Prostate gland (tissue), 2 donors: ENCODE results near the gene MT1A. TPM values are rescaled to one million over a fixed set of nuclear protein-coding genes. Genes with fewer than 3 reads are reported as not detected.

Experiments used
- DNase-seq: peaks from one replicate; pipeline ENCODE4 v3.0.0-alpha.2; 2019; ENCODE audit warnings: low spot score
- H3K27ac ChIP-seq, 2 donors: fragments of 200-600 bp; sonication (generic); 2 replicates each; pipeline ENCODE4 v1.5.1; 2017 to 2019
- H3K27me3 ChIP-seq: fragments of 200-600 bp; sonication (generic); replicated peaks from 2 replicates; pipeline ENCODE4 v1.5.1; 2019; ENCODE audit not compliant: insufficient read depth
- H3K36me3 ChIP-seq, 2 donors: fragments of 200-600 bp; sonication (generic); 1 replicate in 1 of 2; 2 replicates in 1 of 2; pipeline versions ENCODE4 v1.5.1 to v1.8.1; 2017 to 2019
- H3K4me1 ChIP-seq: fragments of 200-600 bp; sonication (generic); replicated peaks from 2 replicates; pipeline ENCODE4 v1.5.1; 2019
- H3K4me3 ChIP-seq, 2 donors: fragments of 200-600 bp; sonication (generic); 2 replicates each; pipeline ENCODE4 v1.5.1; 2017 to 2019
- H3K9me3 ChIP-seq: fragments of 200-600 bp; sonication (generic); 2 replicates; pipeline ENCODE4 v1.5.1; 2017
- POLR2A ChIP-seq: fragments of 450-650 bp; IDR thresholded peaks from one replicate; pipeline ENCODE4 v1.6.1; 2016; ENCODE audit warnings: antibody characterized with exemption, mild to moderate bottlenecking
- POLR2AphosphoS5 ChIP-seq: sonication (generic); formaldehyde crosslinking; IDR thresholded peaks from one replicate; pipeline ENCODE4 v1.6.1; 2017; ENCODE audit warnings: antibody characterized with exemption
- WGBS: methylation state at CpG from one replicate; pipeline ENCODE4 v1.1.5; 2018; 5-methylcytosine and 5-hydroxymethylcytosine counted together
- intact Hi-C: fragments of 100-400 bp; cut with DNase I; formaldehyde crosslinking; loops from one replicate; pipeline ENCODE4 v1.14.2; 2022
- total RNA-seq, 2 donors: library from RNA; depleted of rRNA; stranded (reverse); fragments of >200 nt; gene quantifications; one replicate each; pipeline ENCODE4 v1.1.0, GENCODE V29; 2016
- TF ChIP-seq, protein P1 (sequence below), 4 experiments: fragments of 200-600 bp in 2 of 4; fragments of 450-650 bp in 2 of 4; sonication (generic) in 2 of 4; IDR thresholded peaks; 1 replicate in 3 of 4; 2 replicates in 1 of 4; pipeline ENCODE4 v1.5.1; 2016 to 2019; ENCODE audit warnings: antibody characterized with exemption in 4 of 4, mild to moderate bottlenecking in 2 of 4, moderate library complexity in 2 of 4

Gene MT1A
- total RNA-seq, 2 donors from 2014 or later, result 6.9 TPM; not detected in 1

DNA sequence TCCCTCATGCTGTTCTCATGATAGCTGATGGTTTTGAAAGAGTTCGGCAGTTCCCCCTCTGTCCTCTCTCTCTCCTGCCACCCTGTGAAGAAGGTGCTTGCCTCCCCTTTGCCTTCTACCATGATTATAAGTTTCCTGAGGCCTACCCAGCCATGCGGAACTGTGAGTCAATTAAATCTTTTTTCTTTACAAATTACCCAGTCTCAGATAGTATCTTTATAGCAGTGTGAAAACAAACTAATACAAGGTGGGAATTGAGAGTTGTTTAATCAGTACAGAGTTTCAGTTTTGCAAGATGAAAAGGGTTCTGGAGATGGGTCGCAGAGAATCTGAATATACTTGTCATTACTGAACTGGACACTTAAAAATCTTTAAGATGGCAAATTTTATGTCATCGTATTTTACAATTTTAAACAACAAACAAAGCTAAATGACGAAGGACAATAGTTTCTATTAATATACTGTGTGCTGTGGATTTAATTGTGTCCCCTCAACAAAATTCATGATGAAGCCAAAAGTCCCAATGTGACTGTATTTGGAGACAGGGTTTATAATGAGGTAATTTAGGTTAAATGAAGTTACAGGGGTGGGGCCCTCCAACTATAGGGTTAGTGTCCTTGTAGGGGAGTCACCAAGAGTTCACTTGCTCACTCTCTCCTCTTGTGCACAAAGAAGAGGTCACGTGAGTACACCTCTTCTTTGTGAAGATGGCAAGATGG lies 44.7 kb upstream of the MT1A start:
- intact Hi-C loops, result no loop called here
- H3K4me3 ChIP-seq, result no peak overlapping the region
- DNase-seq, result no peak
- H3K9me3 ChIP-seq, result no peaks in the 10 kb centered on the region
- H3K27me3 ChIP-seq, result no peaks in the 10 kb centered on the region
- no peak overlapping the region for H3K27ac ChIP-seq
- 68% methylated on average over 6 of the region's 6 CpGs for WGBS
- no peak for TF ChIP-seq POLR2A
- TF ChIP-seq, protein P1, sequence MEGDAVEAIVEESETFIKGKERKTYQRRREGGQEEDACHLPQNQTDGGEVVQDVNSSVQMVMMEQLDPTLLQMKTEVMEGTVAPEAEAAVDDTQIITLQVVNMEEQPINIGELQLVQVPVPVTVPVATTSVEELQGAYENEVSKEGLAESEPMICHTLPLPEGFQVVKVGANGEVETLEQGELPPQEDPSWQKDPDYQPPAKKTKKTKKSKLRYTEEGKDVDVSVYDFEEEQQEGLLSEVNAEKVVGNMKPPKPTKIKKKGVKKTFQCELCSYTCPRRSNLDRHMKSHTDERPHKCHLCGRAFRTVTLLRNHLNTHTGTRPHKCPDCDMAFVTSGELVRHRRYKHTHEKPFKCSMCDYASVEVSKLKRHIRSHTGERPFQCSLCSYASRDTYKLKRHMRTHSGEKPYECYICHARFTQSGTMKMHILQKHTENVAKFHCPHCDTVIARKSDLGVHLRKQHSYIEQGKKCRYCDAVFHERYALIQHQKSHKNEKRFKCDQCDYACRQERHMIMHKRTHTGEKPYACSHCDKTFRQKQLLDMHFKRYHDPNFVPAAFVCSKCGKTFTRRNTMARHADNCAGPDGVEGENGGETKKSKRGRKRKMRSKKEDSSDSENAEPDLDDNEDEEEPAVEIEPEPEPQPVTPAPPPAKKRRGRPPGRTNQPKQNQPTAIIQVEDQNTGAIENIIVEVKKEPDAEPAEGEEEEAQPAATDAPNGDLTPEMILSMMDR (IDR thresholded peaks at IDR 0.05), result no peak
- no peak for TF ChIP-seq POLR2AphosphoS5
- H3K36me3 ChIP-seq, result no peaks in the 10 kb centered on the region
- H3K4me1 ChIP-seq, result no peaks in the 10 kb centered on the region

DNA sequence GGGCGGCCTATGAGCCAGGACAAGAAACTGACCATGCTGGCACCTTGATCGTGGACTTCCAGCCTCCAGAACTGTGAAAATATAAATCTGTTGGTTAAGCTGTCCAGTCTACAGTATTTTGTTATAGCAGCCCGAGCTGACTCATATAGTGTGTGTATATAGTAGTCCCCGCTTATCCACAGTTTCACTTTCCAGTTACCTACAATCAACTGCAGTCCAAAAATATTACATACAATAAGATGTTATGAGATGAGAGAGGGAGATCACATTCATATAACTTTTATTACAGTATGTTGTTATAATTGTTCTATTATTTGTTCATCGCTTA lies 44.2 kb upstream of the MT1A start:
- no peak for DNase-seq
- intact Hi-C loops, result no loop called here
- TF ChIP-seq POLR2AphosphoS5 (no peak), POLR2A (no peak)
- TF ChIP-seq, protein P1 (IDR thresholded peaks at IDR 0.05), result no peak
- H3K4me1 ChIP-seq, result no peaks in the 10 kb centered on the region
- H3K4me3 ChIP-seq, result no peak overlapping the region
- H3K27me3 ChIP-seq, result no peaks in the 10 kb centered on the region
- H3K9me3 ChIP-seq, result no peaks in the 10 kb centered on the region
- H3K36me3 ChIP-seq, result no peaks in the 10 kb centered on the region
- no peak overlapping the region for H3K27ac ChIP-seq
- 98% methylated on average over 5 of the region's 5 CpGs for WGBS

DNA sequence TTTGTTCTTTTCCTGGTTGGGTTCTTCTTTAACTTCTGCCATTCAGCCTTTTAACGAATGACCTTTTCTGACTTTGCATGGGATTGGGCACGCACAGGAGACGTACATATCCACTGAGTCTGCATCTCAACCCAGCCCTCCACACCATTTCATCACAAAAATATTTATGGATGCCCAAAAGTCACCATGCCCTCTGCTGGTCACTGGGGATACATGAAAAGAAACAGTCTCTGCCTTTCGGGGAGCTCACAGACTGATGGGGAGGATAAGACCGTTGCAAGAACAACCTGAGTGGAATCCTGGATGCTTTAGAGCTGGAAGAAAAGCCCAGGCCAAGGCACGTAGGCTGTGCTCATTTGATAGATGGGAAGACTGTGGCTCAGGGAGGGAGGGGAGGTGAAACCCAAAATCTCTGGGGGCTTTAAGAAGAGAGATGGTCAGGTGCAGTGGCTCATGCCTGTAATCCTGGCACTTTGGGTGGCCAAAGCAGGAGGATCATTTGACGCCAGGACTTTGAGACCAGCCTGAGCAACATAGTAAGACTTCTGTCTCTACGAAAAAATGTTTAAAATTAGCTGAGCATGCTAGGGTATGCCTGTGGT lies 38.0 kb upstream of the MT1A start:
- Histone ChIP-seq H3K27ac (no peak overlapping the region), H3K4me1 (no peaks in the 10 kb centered on the region), H3K9me3 (no peaks in the 10 kb centered on the region), H3K4me3 (no peak overlapping the region), H3K27me3 (no peaks in the 10 kb centered on the region), H3K36me3 (no peaks in the 10 kb centered on the region)
- peak; percentile 47 for DNase-seq
- TF ChIP-seq POLR2A (no peak), POLR2AphosphoS5 (peak; percentile 27)
- TF ChIP-seq, protein P1 (IDR thresholded peaks at IDR 0.05), result peak; percentile 44 to 74 (median 65)
- intact Hi-C loops, result loop anchor here (2.0 to 5.0 kb wide), 2 partner anchors 84 to 102 kb away; no protein-coding TSS in a partner anchor
- 29% methylated on average over 8 of the region's 8 CpGs for WGBS

DNA sequence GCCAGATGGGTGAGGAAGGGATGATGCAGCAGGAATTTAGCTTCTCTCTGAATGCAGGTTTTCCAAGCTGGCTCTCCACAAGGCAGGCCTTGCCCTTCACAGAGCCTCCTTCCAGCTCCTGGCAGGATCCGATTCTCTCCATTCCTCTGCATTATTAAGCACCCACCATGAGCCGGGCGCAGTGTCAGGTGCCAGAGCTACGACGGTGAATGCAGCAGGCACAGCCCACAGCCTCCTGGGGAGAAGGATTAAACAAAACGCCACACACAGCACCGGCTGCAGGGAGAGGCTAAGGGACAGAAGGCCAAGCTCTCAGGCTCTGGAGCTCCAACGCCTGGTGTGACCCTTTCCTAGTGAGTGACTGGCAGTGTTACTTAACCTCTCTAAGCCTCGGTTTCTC lies 37.1 kb upstream of the MT1A start:
- Histone ChIP-seq H3K36me3 (no peaks in the 10 kb centered on the region), H3K27ac (no peak overlapping the region), H3K4me1 (no peaks in the 10 kb centered on the region), H3K4me3 (no peak overlapping the region), H3K27me3 (no peaks in the 10 kb centered on the region), H3K9me3 (no peaks in the 10 kb centered on the region)
- DNase-seq, result no peak
- TF ChIP-seq POLR2AphosphoS5, result no peak
- TF ChIP-seq, protein P1 (IDR thresholded peaks at IDR 0.05), result no peak
- TF ChIP-seq POLR2A, result no peak
- WGBS, result 76% methylated on average over 9 of the region's 9 CpGs
- intact Hi-C loops, result loop anchor here (2.0 to 5.0 kb wide), 2 partner anchors 85 to 101 kb away; no protein-coding TSS in a partner anchor

DNA sequence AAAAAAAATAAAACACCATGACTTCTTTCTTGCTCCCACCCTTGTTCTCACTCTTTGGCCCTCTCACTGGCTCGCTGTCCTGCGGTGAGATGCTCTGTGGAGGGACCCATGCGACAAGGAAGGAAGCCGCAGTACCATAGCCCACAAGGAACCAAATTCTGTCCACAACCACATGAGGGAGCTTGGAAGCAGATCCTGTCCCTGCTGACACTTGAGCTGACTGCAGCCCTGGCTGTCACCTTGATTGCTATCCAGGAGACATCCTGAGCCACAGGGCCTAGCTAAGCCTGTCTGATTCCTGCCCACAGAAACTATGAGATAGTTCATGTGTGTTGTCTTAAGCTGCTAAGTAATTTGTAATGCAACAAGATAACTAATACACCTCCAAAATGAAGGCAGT lies 34.9 kb upstream of the MT1A start:
- H3K4me3 ChIP-seq, result no peak overlapping the region
- H3K27me3 ChIP-seq, result no peaks in the 10 kb centered on the region
- peaks cover 17% of the 10 kb centered on the region for H3K4me1 ChIP-seq
- peak; percentile 51 for DNase-seq
- H3K36me3 ChIP-seq, result no peaks in the 10 kb centered on the region
- TF ChIP-seq POLR2A, result no peak
- TF ChIP-seq, protein P1 (IDR thresholded peaks at IDR 0.05), result peak in 3 of 4 experiments; percentile 51 to 67 (median 60)
- TF ChIP-seq POLR2AphosphoS5, result peak; percentile 38
- no peak overlapping the region for H3K27ac ChIP-seq
- WGBS, result 41% methylated on average over 4 of the region's 4 CpGs
- intact Hi-C loops, result loop anchor here (5.0 kb wide), 1 partner anchor 99 kb away; no protein-coding TSS in a partner anchor
- no peaks in the 10 kb centered on the region for H3K9me3 ChIP-seq
